MM.1S (cell line): ENCODE measurements around the gene PTBP2.

Experiments
- DNase-seq: peaks from one replicate; pipeline ENCODE4 v3.0.0-alpha.2; 2015
- H2AFZ ChIP-seq: fragments of 300-600 bp; sonication (generic); 2 replicates; pipeline ENCODE4 v1.6.0; 2016; ENCODE audit warnings: antibody characterized with exemption, low read length
- H3F3A ChIP-seq: fragments of 300-600 bp; sonication (generic); 2 replicates; pipeline ENCODE4 v1.6.1; 2016; ENCODE audit warnings: mild to moderate bottlenecking, antibody characterized with exemption, low read length, moderate library complexity, mixed read lengths; ENCODE audit not compliant: insufficient read depth
- H3K27ac ChIP-seq: fragments of 300-600 bp; sonication (generic); 2 replicates; pipeline ENCODE4 v1.5.1; 2016; ENCODE audit warnings: mild to moderate bottlenecking, low read length
- H3K27me3 ChIP-seq: fragments of 300-600 bp; sonication (generic); replicated peaks from 2 replicates; pipeline ENCODE4 v1.6.0; 2016; ENCODE audit warnings: low read length; ENCODE audit not compliant: insufficient read depth
- H3K36me3 ChIP-seq: fragments of 300-600 bp; sonication (generic); replicated peaks from 2 replicates; pipeline ENCODE4 v1.6.1; 2016; ENCODE audit warnings: mild to moderate bottlenecking, low read length, mixed read lengths; ENCODE audit not compliant: insufficient read depth
- H3K4me1 ChIP-seq: fragments of 300-600 bp; sonication (generic); 2 replicates; pipeline ENCODE4 v1.6.1; 2016; ENCODE audit warnings: low read length, mixed read lengths
- H3K4me2 ChIP-seq: fragments of 300-600 bp; sonication (generic); 2 replicates; pipeline ENCODE4 v1.6.0; 2016; ENCODE audit warnings: low read depth, low read length
- H3K4me3 ChIP-seq: fragments of 300-600 bp; sonication (generic); 2 replicates; pipeline ENCODE4 v1.5.1; 2016; ENCODE audit warnings: low read length, mixed read lengths
- H3K79me2 ChIP-seq: fragments of 300-600 bp; sonication (generic); 2 replicates; pipeline ENCODE4 v1.6.1; 2016; ENCODE audit warnings: mixed run types, low read length, mixed read lengths
- H3K9ac ChIP-seq: fragments of 300-600 bp; sonication (generic); 2 replicates; pipeline ENCODE4 v1.6.1; 2016; ENCODE audit warnings: low read length, mixed read lengths
- H3K9me2 ChIP-seq: fragments of 300-600 bp; sonication (generic); replicated peaks from 2 replicates; pipeline ENCODE4 v1.6.1; 2016; ENCODE audit warnings: mild to moderate bottlenecking, low read length, mixed read lengths; ENCODE audit not compliant: insufficient read depth
- H3K9me3 ChIP-seq: fragments of 300-600 bp; sonication (generic); replicated peaks from 2 replicates; pipeline ENCODE4 v1.6.1; 2016; ENCODE audit warnings: mild to moderate bottlenecking, low read length, mixed read lengths; ENCODE audit not compliant: insufficient read depth
- H4K20me1 ChIP-seq: fragments of 300-600 bp; sonication (generic); 2 replicates; pipeline ENCODE4 v1.6.1; 2016; ENCODE audit warnings: mild to moderate bottlenecking, low read length, moderate library complexity, mixed read lengths; ENCODE audit not compliant: insufficient read depth
- CTCF ChIP-seq: fragments of 300-600 bp; sonication (generic); IDR thresholded peaks from 2 replicates; pipeline ENCODE4 v1.5.1; 2016; ENCODE audit warnings: antibody characterized with exemption, low read length, mixed read lengths
- EZH2 ChIP-seq: fragments of 300-600 bp; sonication (generic); optimal IDR thresholded peaks from 2 replicates; pipeline ENCODE3; 2017; ENCODE audit warnings: low read depth, mild to moderate bottlenecking, antibody characterized with exemption, low read length, mixed read lengths
- EZH2phosphoT487 ChIP-seq: fragments of 300-600 bp; sonication (generic); IDR thresholded peaks from 2 replicates; pipeline ENCODE4 v1.6.1; 2018; ENCODE audit warnings: antibody characterized with exemption, low read length

PTBP2 gene

GRCh38 chr1:96863449-96863848, 141.9 kb downstream of the PTBP2 start:
- no peak overlapping the region for H2AFZ ChIP-seq
- H3K9me2 ChIP-seq, result no peaks in the 10 kb centered on the region
- H3K4me3 ChIP-seq, result no peak overlapping the region
- H3F3A ChIP-seq, result no peaks in the 10 kb centered on the region
- H3K4me1 ChIP-seq, result no peaks in the 10 kb centered on the region
- H3K27ac ChIP-seq, result no peak overlapping the region
- no peak overlapping the region for H3K9ac ChIP-seq
- no peaks in the 10 kb centered on the region for H3K27me3 ChIP-seq
- no peaks in the 10 kb centered on the region for H3K79me2 ChIP-seq
- DNase-seq, result no peak
- TF ChIP-seq EZH2 (no peak), EZH2phosphoT487 (no peak), CTCF (no peak)
- no peak overlapping the region for H3K4me2 ChIP-seq
- no peaks in the 10 kb centered on the region for H3K9me3 ChIP-seq
- no peaks in the 10 kb centered on the region for H4K20me1 ChIP-seq
- no peaks in the 10 kb centered on the region for H3K36me3 ChIP-seq
